LNCAP (cell line): ENCODE results near the gene FPR3.

Experiments used
- TF ChIP-seq, protein P1 (sequence below): fragments of 450-650 bp; IDR thresholded peaks from 2 replicates; pipeline ENCODE4 v1.5.1; 2017; ENCODE audit warnings: mild to moderate bottlenecking

FPR3 gene

DNA sequence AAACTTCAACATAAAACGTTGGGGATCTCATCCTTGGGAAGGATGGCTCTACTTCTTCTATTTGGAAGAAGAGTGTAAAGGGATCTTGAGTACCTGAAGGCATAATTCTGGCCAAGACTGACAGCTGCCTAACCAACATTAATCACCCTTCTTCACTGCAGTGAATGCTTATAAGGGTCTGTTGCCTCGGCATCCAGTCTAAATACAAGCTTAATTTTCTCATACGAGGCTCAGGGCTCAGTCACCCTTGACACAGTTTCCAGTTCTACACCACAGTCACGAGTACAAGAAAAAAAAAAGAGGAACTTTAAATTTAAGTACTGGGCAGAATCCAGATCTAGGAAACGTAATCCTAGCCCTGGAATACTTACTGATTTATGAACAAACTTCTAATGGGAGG, 9.0 kb downstream of the FPR3 start:
- TF ChIP-seq, protein P1, sequence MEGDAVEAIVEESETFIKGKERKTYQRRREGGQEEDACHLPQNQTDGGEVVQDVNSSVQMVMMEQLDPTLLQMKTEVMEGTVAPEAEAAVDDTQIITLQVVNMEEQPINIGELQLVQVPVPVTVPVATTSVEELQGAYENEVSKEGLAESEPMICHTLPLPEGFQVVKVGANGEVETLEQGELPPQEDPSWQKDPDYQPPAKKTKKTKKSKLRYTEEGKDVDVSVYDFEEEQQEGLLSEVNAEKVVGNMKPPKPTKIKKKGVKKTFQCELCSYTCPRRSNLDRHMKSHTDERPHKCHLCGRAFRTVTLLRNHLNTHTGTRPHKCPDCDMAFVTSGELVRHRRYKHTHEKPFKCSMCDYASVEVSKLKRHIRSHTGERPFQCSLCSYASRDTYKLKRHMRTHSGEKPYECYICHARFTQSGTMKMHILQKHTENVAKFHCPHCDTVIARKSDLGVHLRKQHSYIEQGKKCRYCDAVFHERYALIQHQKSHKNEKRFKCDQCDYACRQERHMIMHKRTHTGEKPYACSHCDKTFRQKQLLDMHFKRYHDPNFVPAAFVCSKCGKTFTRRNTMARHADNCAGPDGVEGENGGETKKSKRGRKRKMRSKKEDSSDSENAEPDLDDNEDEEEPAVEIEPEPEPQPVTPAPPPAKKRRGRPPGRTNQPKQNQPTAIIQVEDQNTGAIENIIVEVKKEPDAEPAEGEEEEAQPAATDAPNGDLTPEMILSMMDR = no peak

DNA sequence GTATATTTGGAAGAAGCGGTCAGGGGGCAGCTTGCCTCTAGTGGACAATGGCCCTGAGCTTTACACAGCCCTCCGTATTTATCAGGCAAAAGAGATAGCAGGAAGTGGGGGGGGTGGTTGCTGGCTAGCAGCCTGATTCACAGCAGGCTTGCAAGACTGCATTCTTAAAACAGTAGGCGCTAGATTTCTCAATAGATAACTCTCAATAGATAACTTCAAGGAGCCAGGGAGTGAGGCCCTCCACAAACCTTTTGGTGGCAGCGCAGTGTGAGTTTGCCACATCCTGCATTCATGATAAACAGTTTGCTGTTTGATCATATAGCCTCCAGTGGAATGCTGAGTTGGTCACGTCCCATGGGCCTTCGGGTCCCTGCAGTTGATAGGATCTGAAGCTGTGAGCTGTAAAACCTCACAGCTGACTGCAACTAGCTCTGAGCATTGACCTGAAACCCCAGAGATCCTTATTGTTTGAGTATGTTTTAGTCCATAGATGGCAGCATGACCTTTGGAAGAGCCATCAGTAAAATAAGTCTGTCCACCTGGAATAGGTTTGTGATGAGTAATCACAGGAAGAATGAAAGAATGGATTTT, 12.2 kb downstream of the FPR3 start:
- TF ChIP-seq, protein P1 = no peak

DNA sequence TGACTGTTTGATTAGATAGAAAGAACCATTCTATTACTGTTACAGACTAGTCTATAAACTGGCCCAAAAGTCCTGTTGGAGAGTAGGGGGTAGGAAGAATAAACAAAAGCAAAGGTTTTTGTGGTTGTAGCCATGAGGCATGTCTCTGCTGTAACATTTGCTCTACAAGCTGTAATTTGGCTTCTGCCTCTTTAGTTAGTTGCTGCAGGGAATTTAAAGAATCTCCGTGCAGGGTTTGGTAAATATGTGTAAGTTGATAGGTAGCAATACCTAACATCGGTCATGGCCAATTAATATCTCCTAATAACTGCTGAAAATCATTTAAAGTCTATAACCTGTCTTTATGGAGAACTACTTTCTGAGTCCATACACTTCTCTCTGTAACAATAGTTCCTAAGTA, 13.0 kb downstream of the FPR3 start:
- TF ChIP-seq, protein P1 = no peak

DNA sequence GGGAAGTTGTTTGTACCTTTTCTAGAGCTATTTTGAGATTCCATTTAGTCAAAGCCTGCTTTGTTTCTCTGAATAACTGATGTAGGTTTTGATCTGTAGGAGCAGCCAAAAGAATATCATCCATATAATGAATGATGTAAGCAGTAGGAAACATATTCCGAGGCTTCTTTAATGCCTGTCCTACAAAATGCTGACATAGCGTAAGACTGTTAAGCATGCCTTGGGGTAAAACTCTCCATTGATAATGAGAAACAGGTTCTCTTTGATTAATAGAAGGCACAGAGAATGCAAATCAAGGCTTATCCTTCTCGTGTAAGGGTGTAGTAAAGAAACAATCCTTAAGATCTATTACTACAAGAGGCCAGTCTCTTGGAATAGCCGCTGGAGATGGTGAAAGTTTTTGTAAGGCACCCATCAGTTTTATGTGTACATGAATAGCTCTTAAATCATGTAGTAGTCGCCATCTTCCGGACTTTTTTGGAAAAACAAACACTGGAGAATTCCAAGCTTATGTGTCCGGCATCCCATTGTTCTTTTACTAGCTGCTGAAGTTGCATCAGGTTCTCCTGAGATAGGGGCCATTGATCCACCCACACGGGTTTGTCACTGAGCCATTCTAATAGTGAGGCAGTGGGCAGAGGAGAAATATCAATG, 13.5 kb downstream of the FPR3 start:
- TF ChIP-seq, protein P1 = peak; percentile 40

DNA sequence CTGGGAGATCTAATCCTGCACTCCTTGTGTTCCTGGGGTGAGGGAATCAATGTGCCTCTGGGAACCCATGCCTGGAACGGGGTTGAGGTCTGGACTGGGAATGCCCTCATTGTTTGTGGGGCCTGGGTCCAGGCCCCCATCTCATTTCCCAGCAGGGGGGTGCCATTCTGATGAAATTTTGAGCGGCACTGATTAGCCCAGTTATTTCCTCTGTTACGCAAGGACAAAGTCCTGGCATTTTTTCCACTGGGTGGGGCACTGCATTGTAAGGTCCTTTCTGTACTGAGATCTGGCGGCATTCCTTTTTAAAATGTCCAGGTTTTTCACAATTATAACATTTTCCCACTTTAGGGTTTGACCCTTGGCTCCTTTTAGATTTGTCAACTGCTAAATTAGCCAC, 14.8 kb downstream of the FPR3 start:
- TF ChIP-seq, protein P1 = no peak

DNA sequence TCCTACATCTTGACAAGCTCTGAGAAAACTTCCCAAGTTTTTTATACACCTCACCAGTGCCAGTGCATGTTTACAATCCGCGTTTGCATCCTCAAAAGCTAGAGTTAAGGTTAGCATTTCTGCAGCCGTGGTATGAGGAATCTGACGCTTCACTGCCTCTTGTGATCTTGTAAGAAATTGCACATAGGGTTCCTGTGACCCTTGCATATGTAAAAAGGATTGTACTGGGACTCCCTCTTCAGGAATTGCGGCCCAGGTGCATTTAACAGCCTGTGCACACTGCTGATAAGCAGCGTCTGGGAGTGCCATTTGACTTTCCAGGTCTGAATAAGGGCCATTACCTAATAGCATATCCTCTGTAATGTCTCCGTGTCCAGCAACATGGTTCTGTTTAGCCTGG, 15.3 kb downstream of the FPR3 start:
- TF ChIP-seq, protein P1 = peak; percentile 65

DNA sequence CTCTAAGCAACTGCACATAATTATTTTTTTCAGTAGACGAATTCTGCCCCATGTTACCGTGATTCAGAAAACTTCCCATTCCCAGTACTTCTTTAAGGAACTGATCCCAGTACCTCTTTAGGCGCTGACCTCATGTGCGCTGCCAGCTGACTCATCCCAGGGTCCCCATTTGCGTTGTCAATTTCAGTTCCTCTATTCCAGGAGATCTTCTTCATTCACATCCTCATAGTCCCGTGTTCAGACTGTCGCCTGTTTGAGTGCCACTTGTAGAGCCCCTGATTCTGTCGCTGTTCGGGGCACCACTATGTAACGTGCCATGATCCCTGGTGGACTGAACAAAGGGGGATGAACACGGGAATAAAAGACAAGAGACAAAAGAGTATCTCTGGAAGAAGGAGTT, 16.4 kb downstream of the FPR3 start:
- TF ChIP-seq, protein P1 = no peak
